Epithelial cell of esophagus (primary cell): Measurements from ENCODE around the gene AKAP1.

Experiments used
- DNase-seq: peaks from one replicate; pipeline ENCODE4 v3.0.0; 2010; ENCODE audit warnings: low read depth
- H3K4me3 ChIP-seq: 2 replicates; pipeline ENCODE4 v1.5.1; 2011; ENCODE audit warnings: mild to moderate bottlenecking, low read length, control low read depth
- CTCF ChIP-seq: IDR thresholded peaks from 2 replicates; pipeline ENCODE4 v1.5.1; 2011; ENCODE audit warnings: low read depth, mild to moderate bottlenecking, low read length, control low read depth, inconsistent platforms; ENCODE audit not compliant: insufficient read depth; ENCODE audit errors: missing control alignments

The AKAP1 gene

GRCh38 chr17:57084361-57084801 is 665 bp upstream of the AKAP1 start:
- peak overlapping the region; percentile 90 for H3K4me3 ChIP-seq
- TF ChIP-seq CTCF: no peak
- no peak for DNase-seq

- no peak for TF ChIP-seq CTCF
- peak overlapping the region; percentile 69 for H3K4me3 ChIP-seq
- DNase-seq: peak; percentile 35
Measured at GRCh38 chr17:57085448-57086068, 512 bp downstream of the AKAP1 start.

GRCh38 chr17:57086069-57086930 is 1.3 kb downstream of the AKAP1 start:
- DNase-seq: peak; percentile 57
- H3K4me3 ChIP-seq: peak overlapping the region; percentile 69
- TF ChIP-seq CTCF: no peak

GRCh38 chr17:57088298-57088697 is 3.3 kb downstream of the AKAP1 start:
- H3K4me3 ChIP-seq: no peak overlapping the region
- DNase-seq: no peak
- TF ChIP-seq CTCF: no peak

- TF ChIP-seq CTCF: no peak
- no peak for DNase-seq
- H3K4me3 ChIP-seq: no peak overlapping the region
Measured at GRCh38 chr17:57089391-57089790, 4.3 kb downstream of the AKAP1 start.

GRCh38 chr17:57090560-57091185 is 5.6 kb downstream of the AKAP1 start:
- peak; percentile 76 for DNase-seq
- TF ChIP-seq CTCF: no peak
- H3K4me3 ChIP-seq: no peak overlapping the region
